KBM-7 (cell line): Measurements from ENCODE around the gene F8.
"Not testable (repeated sequence)": the region's sequence is repeated elsewhere in the genome, so short reads cannot be mapped to it uniquely, and the experiment has no call there.

Source experiments
- DNase-seq: peaks from one replicate; pipeline ENCODE4 v3.0.0-alpha.2; 2015
- in situ Hi-C: fragments of 300-500 bp; cut with MboI; formaldehyde crosslinking; loops from 2 replicates; pipeline ENCODE4 v1.14.3; 2020; ENCODE audit warnings: low sequenced_read_pairs, low pct_unique_long_range_greater_than_20kb, mixed read lengths

The F8 gene

GRCh38 chrX:154991476-154991875 lies 31.0 kb downstream of the F8 start:
- no peak for DNase-seq
- in situ Hi-C loops: no loop called here

GRCh38 chrX:154991039-154991438 lies 31.5 kb downstream of the F8 start:
- in situ Hi-C loops: no loop called here
- DNase-seq: no peak

- no peak for DNase-seq
- in situ Hi-C loops: no loop called here
These were observed 32.0 kb downstream of the F8 start for GRCh38 chrX:154990496-154990895.

GRCh38 chrX:154988719-154989118 lies 33.8 kb downstream of the F8 start:
- in situ Hi-C loops: no loop called here
- no peak for DNase-seq

GRCh38 chrX:154987940-154988339 lies 34.6 kb downstream of the F8 start:
- DNase-seq: no peak
- in situ Hi-C loops: no loop called here

GRCh38 chrX:154986826-154987575 lies 35.5 kb downstream of the F8 start:
- DNase-seq: peak; percentile 18
- in situ Hi-C loops: no loop called here

GRCh38 chrX:154981116-154981411 lies 41.5 kb downstream of the F8 start:
- DNase-seq: no peak
- in situ Hi-C loops: no loop called here

GRCh38 chrX:154980330-154981115 lies 42.0 kb downstream of the F8 start:
- in situ Hi-C loops: no loop called here
- peak; percentile 93 for DNase-seq

- DNase-seq: no peak
- in situ Hi-C loops: no loop called here
These were observed 42.9 kb downstream of the F8 start for GRCh38 chrX:154979629-154980028.

GRCh38 chrX:154968353-154968752 lies 54.2 kb downstream of the F8 start:
- in situ Hi-C loops: no loop called here
- DNase-seq: no peak

GRCh38 chrX:154967603-154968002 lies 54.9 kb downstream of the F8 start:
- no peak for DNase-seq
- in situ Hi-C loops: no loop called here

GRCh38 chrX:154961947-154962346 lies 60.6 kb downstream of the F8 start:
- no peak for DNase-seq
- in situ Hi-C loops: no loop called here

- DNase-seq, in situ Hi-C loops: not testable (repeated sequence)
These were observed 66.7 kb downstream of the F8 start for GRCh38 chrX:154955799-154956198.

- DNase-seq, in situ Hi-C loops: not testable (repeated sequence)
These were observed 83.3 kb downstream of the F8 start for GRCh38 chrX:154939265-154939664.

GRCh38 chrX:154924771-154925170 lies 97.8 kb downstream of the F8 start:
- DNase-seq, in situ Hi-C loops: not testable (repeated sequence)

- peak; percentile 71 for DNase-seq
- in situ Hi-C loops: no loop called here
These were observed 104.5 kb downstream of the F8 start for GRCh38 chrX:154918060-154918483.

GRCh38 chrX:154914052-154914451 lies 108.5 kb downstream of the F8 start:
- DNase-seq: no peak
- in situ Hi-C loops: no loop called here

- DNase-seq: peak; percentile 74
- in situ Hi-C loops: not testable (repeated sequence)
These were observed 112.0 kb downstream of the F8 start for GRCh38 chrX:154910528-154910927.

- in situ Hi-C loops: not testable (repeated sequence)
These were observed 112.5 kb downstream of the F8 start for GRCh38 chrX:154910048-154910447.

GRCh38 chrX:154908821-154909220 lies 113.7 kb downstream of the F8 start:
- in situ Hi-C loops: no loop called here
- peak; percentile 80 for DNase-seq

More at GRCh38 chrX:154910048-154910447, 112.5 kb downstream of the F8 start:
- not testable (repeated sequence) for DNase-seq

GRCh38 chrX:154902408-154902807 lies 120.1 kb downstream of the F8 start:
- in situ Hi-C loops: no loop called here
- no peak for DNase-seq
